Activated CD8-positive, alpha-beta memory T cell treated with anti-CD3 and anti-CD28 coated beads, Interleukin-2, amount 50 U/mL, for 24 hours (primary cell): ENCODE data around the gene YPEL1.
"Not testable (repeated sequence)": the region's sequence is repeated elsewhere in the genome, so short reads cannot be mapped to it uniquely, and the experiment has no call there.

Source experiments
- DNase-seq: peaks from one replicate; pipeline ENCODE4 v3.0.0-alpha.2; 2020; ENCODE audit errors: extremely low read depth

The YPEL1 gene

DNA sequence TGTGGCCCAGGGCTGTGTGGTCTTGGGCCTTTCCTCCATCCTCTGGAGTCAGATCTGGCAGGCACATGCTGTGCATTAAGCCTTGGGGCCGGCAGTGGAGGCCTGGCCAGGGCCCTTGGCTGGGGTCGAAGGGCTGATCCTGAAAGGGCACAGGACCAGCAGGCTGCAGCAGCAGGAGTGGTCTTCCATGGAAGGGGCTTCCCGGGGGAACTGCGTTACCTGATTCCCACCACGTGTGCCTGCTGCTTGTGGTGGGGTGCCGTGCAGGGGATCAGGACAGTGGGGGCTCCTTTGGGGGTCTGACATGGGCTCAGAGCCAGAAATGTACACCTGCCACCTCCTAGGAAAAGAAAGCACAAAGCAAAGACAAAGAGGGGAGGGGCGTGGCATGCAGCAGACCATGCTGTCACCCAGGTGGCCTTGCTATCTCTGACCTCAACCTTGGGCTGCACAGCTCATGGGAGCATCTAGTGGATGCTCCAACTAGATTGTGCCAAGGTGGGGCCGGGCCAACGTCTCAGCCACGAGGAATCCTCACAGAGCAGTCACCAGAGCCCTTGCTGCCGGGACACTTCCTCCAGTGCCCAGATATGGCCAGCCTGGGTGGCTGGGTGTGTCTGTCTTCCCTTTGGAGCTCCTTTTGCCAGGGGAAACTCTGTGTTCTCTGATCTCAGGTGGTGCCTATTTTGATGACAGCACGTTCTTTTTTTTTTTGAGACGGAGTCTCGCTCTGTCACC lies 17.9 kb upstream of the YPEL1 start:
- DNase-seq: no peak

DNA sequence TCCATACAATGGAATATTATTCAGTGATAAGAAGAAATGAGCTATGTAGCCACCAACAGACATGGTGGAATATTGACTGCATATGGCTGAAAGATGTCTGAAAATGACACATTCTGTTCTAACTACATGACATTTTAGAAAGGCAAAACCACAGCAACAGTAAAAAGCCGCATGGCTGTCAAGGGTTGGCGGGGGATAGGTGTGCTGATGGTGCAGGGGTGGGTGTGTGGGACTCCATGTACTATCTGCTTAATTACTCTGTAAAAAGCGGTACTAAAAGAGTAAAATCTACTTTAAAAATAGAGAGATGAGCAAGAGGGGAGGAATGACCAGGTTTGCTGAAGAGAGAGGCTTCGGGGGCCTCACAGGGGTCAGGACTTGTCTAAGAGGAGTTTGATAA lies 16.7 kb upstream of the YPEL1 start:
- DNase-seq: no peak

DNA sequence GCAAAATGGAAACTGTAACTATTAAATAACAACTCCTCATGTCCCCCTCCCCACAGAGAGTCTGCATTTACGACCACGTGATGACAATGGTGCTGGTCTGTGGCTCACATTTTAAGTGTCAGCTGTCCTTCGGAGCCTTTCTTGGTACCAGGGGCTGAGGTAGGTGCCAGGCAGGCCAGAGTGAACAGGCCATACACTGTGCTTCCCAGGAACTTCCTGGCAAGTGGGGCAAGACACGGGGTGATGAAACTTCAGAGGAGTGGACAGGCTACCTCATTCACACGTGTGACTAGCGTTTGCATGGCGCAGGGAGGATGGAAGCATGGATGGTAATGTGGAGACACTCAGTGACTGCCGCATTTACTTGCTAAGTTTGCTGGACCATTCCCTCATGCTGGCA lies 10.4 kb upstream of the YPEL1 start:
- no peak for DNase-seq

DNA sequence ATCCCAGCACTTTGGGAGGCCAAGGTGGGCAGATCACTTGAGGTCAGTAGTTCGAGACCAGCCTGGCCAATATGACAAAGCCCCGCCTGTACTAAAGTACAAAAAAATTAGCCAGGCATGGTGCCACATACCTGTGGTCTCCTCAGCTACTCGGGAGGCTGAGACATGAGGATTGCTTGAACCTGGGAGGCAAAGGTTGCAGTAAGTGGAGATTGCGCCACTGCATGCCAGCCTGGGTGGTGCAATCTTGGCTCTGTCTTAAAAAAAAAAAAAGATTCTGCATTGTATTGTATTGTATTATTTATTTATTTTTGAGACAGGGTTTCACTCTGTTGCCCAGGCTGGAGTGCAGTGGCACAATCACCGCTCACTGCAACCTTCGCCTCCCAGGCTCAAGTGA lies 9.3 kb upstream of the YPEL1 start:
- not testable (repeated sequence) for DNase-seq

GRCh38 chr22:21741790-21742189 lies 6.2 kb upstream of the YPEL1 start:
- DNase-seq: no peak

DNA sequence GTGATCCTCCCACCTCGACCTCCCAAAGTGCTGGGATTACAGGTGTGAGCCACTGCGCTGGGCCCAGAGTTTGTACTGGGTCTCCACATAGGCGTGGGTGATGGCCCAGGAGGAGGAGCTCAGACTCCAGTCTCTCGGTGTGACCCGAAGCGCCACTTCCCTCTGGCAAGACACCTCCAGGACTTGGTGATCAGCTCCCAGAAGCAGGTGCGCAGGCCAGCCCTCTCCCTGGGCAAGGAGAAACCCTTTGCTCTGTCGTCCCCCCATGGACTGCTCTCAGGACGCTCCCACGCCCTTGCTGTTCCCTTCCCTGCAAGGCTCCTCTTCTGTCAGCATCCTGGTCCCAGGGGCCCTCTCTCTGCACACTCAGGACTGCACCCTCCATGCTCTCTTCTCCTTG lies 5.5 kb upstream of the YPEL1 start:
- no peak for DNase-seq

DNA sequence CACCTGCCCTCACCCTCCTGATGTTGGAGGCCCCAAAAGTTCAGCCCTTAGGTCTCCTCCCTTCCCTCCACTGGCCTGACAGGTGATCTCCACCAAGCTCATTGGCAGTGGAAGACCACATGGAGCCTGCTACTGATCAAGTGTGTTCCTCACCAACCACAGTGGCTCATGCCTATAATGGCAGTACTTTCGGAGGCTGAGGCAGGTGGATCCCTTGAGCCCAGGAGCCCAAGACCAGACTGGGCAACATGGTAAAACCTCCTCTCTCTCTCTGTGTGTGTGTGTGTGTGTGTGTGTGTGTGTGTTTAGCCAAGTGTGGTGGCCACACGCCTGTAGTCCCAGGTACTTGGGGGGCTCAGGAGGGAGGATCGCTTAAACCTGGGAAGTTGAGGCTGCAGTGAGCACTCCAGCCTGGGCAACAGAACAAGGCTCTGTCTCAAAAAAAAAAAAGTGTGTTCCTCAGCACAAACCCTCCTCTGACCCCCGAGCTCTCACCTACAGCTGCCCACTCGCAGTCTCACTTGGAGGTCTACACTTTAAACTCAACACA lies 4.3 kb upstream of the YPEL1 start:
- no peak for DNase-seq

DNA sequence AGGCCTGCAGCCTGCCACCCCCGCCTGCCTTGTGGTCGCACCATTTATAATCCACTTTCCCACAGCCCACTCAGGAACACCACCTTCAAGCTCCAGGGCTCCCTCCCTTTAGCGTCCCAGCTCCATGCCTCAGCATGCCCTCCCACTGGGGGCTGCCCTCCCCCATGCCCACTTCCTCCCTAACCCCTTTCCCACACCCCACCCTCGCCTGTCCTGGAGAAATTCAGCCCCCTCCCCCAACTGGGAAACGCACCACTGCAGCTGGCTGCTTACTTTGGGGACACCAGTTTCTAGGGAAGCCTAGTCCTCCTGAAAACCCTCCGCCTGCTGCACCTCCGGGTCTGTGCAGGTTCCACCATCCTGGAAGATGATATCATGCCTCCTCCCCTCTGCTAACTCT lies 3.4 kb upstream of the YPEL1 start:
- DNase-seq: no peak

GRCh38 chr22:21738081-21738480 lies 2.5 kb upstream of the YPEL1 start:
- DNase-seq: no peak

DNA sequence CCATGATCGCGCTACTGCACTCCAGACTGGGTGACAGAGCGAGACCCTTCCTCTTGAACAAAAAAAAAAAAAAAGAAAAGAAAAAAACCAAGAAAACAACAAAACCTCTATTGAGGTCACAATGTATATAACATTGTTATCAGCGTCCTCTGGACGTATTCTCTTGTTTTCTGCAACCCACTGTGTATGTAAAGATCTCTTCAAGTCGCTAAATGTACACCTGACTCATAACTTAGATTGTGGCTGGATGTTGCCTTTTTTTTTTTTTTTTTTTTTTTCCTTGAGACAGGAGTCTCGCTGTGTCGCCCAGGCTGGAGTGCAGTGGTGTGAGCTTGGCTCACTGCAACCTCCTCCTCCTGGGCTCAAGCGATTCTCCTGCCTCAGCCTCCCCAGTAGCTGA lies 1.4 kb upstream of the YPEL1 start:
- no peak for DNase-seq

- DNase-seq: no peak
These were observed 569 bp upstream of the YPEL1 start for GRCh38 chr22:21736084-21736642.

DNA sequence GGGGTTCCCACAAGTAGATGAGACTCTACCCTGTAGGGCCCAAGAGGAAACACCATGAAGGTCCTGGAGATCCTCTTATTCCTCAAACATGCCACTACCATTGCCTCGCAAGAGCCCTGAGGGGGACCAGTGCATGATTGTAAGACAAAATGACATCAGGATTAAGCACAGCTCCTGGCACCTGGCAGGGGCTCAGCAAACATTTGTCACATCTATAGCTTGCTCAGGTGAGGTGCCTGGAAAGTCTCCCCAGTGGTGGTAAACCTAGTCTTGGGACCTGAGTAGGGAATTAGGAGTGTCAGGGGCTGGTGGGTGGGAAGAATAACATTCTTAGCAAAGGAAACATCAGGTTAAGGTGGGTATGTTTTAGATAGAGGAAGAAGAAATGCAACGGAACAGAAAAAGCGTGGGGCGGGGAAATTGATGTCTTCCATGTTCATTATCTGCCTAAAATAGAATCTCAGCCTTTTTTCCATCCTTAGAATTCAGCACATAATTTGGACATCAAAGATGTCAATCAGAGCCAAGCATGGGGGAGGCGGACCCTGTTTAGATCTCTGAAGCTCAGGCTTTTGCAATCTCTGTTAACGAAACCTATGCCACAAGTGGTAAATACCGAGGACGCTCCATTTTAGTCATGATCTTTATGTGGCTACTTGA lies 924 bp downstream of the YPEL1 start:
- no peak for DNase-seq

GRCh38 chr22:21731503-21731902 lies 4.1 kb downstream of the YPEL1 start:
- no peak for DNase-seq

DNA sequence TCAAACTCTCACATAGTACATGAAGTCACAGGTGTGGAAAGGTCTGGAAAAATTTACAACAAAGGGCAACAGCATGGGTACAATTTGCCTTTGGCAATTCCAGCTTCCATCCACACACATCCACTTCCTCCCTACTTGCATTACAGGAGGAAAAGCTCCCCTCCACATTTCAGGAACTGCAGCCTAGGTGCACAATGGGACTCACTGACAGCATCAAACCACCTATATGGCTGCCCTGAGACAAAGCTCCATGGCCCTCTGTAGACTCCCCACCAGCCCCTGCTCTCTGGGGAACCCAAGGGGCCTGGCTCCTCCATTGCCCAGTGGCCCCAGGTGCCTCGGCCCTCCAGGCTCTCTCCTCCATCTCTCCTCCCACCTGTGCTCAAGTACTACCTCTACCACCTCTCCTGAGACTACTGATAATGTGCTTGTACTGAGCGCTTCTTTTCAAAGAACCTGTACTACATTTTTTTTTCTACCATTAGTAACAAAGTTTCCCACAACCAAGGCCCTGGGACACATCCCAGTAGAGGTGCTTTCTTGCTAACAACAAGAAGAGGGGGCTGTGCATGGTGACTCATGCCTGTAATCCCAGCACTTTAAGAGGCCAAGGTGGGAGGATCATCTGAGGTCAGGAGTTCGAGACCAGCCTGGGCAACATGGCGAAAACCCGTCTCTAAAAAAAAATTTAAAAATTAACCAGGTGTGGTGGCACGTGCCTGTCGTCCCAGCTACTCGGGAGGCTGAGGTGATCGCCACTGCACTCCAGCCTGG lies 4.9 kb downstream of the YPEL1 start:
- no peak for DNase-seq

GRCh38 chr22:21729184-21729583 lies 6.4 kb downstream of the YPEL1 start:
- not testable (repeated sequence) for DNase-seq

DNA sequence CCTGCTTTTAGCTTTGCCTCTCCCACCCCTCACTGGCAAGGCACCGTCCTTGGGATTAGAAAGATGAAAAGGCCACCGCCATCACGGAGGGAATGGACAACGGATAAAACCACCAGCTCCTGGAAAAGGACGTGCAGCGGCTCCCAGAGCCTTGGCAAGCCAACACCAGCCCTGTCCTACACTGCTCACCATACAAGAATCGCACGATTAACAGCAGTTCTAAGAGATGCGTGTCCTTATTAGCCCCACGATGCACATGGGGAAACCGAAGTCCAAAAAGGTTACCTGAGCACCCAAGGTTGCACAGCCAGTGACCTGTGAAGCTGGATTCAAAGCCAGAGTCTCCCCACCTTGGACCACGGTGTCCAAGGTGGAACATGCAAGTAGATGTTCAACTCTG lies 7.3 kb downstream of the YPEL1 start:
- no peak for DNase-seq

DNA sequence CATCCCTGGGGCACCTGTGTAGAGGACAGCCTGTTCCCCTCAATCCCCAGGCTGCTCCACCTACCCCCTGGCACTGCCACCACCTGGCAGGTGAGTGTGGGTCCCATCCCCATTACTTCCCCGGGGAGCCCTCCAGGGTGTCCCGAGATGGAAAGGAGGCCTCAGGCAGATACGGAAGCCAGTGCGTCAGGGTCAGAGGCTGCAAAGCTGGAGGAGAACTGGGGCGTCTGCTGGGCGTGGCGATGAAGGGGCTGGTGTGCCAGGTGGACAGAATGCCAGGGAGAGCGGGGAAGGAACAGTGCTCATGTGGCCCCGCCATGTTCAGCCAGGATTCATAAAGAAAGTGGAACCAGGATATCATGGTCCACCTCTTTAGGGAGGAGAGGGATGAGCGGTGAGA lies 7.8 kb downstream of the YPEL1 start:
- no peak for DNase-seq

- DNase-seq: no peak
These were observed 8.4 kb downstream of the YPEL1 start for GRCh38 chr22:21727159-21727558.

DNA sequence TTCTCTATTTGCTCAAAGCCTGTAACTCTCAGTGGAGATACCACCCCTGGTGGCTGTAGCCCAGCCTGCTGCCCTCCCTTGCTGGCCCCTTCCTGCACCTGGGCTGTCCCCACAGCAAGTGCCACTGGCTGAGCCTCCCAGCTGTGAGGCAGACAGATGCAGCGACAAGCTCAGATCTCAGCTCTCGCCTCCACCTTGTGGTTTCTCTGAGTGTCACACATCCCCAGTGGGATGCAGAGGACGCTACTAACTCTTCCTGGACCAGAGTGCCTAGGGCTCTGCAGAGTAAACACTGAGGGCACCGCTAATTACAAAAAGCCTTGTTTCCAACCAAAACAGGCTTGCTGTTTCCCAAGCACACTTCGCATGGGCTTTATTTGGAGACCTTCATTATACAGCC lies 8.9 kb downstream of the YPEL1 start:
- no peak for DNase-seq

- no peak for DNase-seq
These were observed 9.5 kb downstream of the YPEL1 start for GRCh38 chr22:21725956-21726649.

GRCh38 chr22:21724496-21724895 lies 11.1 kb downstream of the YPEL1 start:
- not testable (repeated sequence) for DNase-seq
